Retinal pigment epithelial cell (primary cell): ENCODE results near the gene VAT1L.
"Not testable (repeated sequence)": the region's sequence is repeated elsewhere in the genome, so short reads cannot be mapped to it uniquely, and the experiment has no call there.

Experiments
- DNase-seq: peaks from one replicate; pipeline ENCODE4 v3.0.0-alpha.2; 2010; ENCODE audit warnings: low read depth
- H3K4me3 ChIP-seq: 2 replicates; pipeline ENCODE4 v1.5.1; 2011; ENCODE audit warnings: mild to moderate bottlenecking, low read length, control low read depth, moderate library complexity
- CTCF ChIP-seq: conservative IDR thresholded peaks from 2 replicates; pipeline ENCODE4 v1.5.1; 2011; ENCODE audit warnings: low read depth, low read length, control low read depth, inconsistent platforms

Gene VAT1L

GRCh38 chr16:77985111-77985510 is 196.7 kb downstream of the VAT1L start:
- DNase-seq, result no peak
- no peak for TF ChIP-seq CTCF
- H3K4me3 ChIP-seq, result no peak overlapping the region

GRCh38 chr16:77986011-77986740 is 197.8 kb downstream of the VAT1L start:
- H3K4me3 ChIP-seq, result no peak overlapping the region
- no peak for TF ChIP-seq CTCF
- no peak for DNase-seq

- H3K4me3 ChIP-seq, result no peak overlapping the region
- TF ChIP-seq CTCF, result no peak
- no peak for DNase-seq
Measured at GRCh38 chr16:77987810-77988209, 199.4 kb downstream of the VAT1L start.

- DNase-seq, result no peak
- H3K4me3 ChIP-seq, result no peak overlapping the region
- no peak for TF ChIP-seq CTCF
Measured at GRCh38 chr16:77989846-77990245, 201.5 kb downstream of the VAT1L start.

- TF ChIP-seq CTCF, result no peak
- H3K4me3 ChIP-seq, result no peak overlapping the region
- DNase-seq, result no peak
Measured at GRCh38 chr16:77991701-77992100, 203.3 kb downstream of the VAT1L start.

GRCh38 chr16:77992381-77992780 is 204.0 kb downstream of the VAT1L start:
- DNase-seq, H3K4me3 ChIP-seq: not testable (repeated sequence)

- DNase-seq, result no peak
- no peak for TF ChIP-seq CTCF
- no peak overlapping the region for H3K4me3 ChIP-seq
Measured at GRCh38 chr16:77993111-77993985, 205.0 kb downstream of the VAT1L start.
